AG09319 (cell line): Measurements from ENCODE around the gene PIK3R1.

Source experiments
- DNase-seq: peaks from one replicate; pipeline ENCODE4 v3.0.0-alpha.2; 2010; ENCODE audit warnings: low read depth; ENCODE audit errors: extremely low read depth
- CTCF ChIP-seq: IDR thresholded peaks from 2 replicates; pipeline ENCODE4 v1.5.1; 2011; ENCODE audit warnings: low read depth, mild to moderate bottlenecking, inconsistent platforms, low read length, moderate library complexity

The PIK3R1 gene

GRCh38 chr5:68176802-68177479 lies 38.6 kb upstream of the PIK3R1 start:
- DNase-seq, result no peak
- no peak for TF ChIP-seq CTCF

- DNase-seq, result no peak
- no peak for TF ChIP-seq CTCF
These were observed 37.9 kb upstream of the PIK3R1 start for GRCh38 chr5:68177676-68178075.

- TF ChIP-seq CTCF, result no peak
- DNase-seq, result no peak
These were observed 37.0 kb upstream of the PIK3R1 start for GRCh38 chr5:68178579-68178978.

GRCh38 chr5:68180121-68181038 lies 35.2 kb upstream of the PIK3R1 start:
- no peak for DNase-seq

GRCh38 chr5:68181039-68181599 lies 34.4 kb upstream of the PIK3R1 start:
- TF ChIP-seq CTCF, result no peak
- DNase-seq, result no peak

More at GRCh38 chr5:68180121-68181038, 35.2 kb upstream of the PIK3R1 start:
- no peak for TF ChIP-seq CTCF

- no peak for DNase-seq
- TF ChIP-seq CTCF, result no peak
These were observed 33.5 kb upstream of the PIK3R1 start for GRCh38 chr5:68182094-68182493.

GRCh38 chr5:68182534-68182933 lies 33.0 kb upstream of the PIK3R1 start:
- DNase-seq, result no peak
- TF ChIP-seq CTCF, result no peak
